ENCODE data around the gene CPED1.

Gene CPED1

GRCh38 chr7:121151774-121152221 lies 163.3 kb downstream of the CPED1 start:
- no peak for DNase-seq (ENCODE audit: low spot score)

GRCh38 chr7:121153411-121153810 lies 164.9 kb downstream of the CPED1 start:
- DNase-seq (ENCODE audit: low spot score): no peak

GRCh38 chr7:121153995-121154394 lies 165.5 kb downstream of the CPED1 start:
- DNase-seq (ENCODE audit: low spot score): no peak

DNA sequence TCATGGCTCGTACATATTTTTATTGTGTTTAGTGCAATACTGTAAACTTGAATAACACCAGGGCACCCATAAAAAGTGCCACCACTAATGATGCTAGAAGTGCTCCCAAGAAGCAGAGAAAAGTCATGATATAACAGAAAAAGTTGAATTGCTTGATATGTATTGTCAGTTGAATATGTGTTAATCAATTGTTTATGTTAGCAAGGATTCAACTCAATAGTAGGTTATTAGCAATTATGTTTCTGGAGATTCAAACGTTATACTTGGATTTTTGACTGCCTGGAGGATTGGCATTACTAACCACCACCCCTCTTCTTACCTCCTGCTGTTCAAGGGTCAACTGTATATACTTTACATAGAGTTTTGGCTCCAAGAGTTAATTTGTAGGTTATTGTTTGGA lies 168.3 kb downstream of the CPED1 start:
- DNase-seq (ENCODE audit: low spot score): no peak

GRCh38 chr7:121157341-121157751 lies 168.8 kb downstream of the CPED1 start:
- no peak for DNase-seq (ENCODE audit: low spot score)

DNA sequence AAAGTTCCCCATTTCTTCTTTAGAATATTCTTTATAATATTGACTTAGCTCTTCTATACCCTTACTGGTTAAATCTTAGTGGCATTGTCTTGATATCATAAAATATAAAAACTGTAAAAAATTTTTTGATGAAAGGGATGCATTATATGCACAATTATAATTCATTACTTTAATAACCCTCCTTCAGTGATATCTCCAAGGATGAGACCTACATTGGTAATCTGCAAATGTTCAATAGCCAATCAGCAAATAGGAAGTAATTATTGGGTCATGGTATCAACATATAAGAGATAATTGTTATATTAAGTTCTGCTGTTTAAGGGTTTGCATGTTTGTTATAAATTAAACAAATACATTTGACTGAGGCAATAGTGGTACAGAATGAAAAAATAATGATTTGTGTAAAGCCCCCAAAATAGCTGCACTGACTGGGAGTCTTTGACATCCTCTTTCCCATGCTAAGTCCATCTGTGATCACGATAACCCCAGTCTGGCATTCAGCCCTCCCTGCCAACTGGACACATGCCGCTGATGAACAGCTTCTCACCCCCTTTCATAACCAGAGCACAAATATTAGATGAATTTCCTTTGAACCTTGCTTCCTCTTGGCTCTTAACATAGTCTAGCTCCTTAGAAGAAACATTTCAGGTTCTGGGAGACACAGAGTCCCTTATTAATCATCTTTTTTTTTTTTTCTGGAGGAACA lies 169.5 kb downstream of the CPED1 start:
- no peak for DNase-seq (ENCODE audit: low spot score)

- DNase-seq (ENCODE audit: low spot score): no peak
These were observed 170.2 kb downstream of the CPED1 start for GRCh38 chr7:121158665-121159064.

GRCh38 chr7:121159553-121159952 lies 171.0 kb downstream of the CPED1 start:
- no peak for DNase-seq (ENCODE audit: low spot score)

DNA sequence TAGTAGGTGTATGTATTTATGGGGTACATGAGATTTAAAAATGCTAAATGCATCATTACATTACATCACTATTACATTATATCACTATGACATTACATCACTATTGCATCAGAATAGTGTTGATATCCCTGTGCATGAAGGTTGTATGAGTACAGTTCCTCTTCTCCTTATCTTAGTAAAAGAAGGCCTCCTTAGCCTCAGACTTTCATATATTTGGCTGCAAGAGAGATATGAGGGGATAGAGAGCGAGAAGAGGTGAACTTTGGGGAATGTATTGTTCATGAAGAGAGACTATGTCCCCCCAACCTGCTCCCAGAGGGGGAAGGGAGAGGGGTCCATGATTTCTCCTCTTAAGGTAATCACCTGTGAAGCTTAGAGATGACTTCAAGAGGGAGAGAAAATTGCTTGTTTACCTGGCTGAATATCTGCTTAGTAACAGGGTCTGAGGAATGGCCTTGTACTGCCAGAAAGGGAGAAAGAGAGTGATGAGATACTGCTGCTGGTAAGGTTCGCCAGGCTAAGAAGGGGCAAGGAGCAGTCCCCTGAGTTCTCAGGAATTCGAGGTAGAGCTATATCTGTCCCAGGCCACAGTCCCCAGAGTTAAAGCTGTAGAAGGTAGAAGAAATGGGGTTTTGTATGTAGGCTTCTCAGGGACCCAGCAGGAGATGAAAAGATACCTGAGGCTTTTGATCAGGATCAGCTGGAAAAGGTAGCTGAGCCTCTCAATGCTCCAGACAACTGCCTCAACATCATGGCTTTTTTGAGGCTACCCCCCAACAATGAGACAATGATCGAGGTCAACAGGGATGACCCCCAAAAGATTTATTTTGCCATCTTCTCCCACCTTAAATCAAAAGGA lies 171.9 kb downstream of the CPED1 start:
- no peak for DNase-seq (ENCODE audit: low spot score)

- DNase-seq (ENCODE audit: low spot score): no peak
These were observed 175.2 kb downstream of the CPED1 start for GRCh38 chr7:121163699-121164098.

DNA sequence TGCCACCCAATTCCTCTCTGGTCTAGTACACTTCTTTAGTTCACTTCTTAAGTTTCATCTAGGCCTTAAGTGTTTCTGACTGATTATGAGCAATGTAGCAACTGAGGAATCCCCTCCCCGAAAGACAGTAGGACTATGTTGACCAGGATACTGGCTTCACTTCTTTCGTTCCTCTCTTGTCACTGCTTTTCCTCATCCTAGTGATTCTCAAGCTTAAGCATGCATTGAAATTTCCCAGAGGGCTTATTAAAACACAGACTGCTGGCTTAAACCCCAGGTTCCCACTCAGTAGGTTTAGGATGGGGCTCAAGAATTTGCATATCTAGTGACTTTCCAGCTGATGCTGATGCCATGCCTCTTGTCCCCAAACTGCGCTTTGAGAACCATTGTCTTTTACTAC lies 175.7 kb downstream of the CPED1 start:
- no peak for DNase-seq (ENCODE audit: low spot score)

DNA sequence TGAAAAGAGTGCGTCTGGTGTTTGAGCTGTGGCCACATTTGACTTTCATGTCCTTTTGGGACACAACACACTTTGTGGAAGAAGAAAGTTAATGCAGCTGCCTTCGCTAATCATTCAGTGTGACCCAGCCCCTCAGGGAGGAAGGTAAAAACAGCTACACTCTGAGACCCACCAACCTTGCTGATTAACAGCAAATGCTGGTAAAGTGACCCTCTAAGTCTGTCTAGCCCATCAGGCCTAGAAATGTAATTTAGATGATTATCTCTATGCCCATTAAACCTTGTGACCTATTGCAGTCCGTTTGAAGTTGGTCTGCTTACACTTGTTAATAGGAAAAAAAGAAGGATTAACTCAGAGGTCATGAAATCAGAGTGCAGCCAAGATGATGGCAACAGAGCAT lies 178.4 kb downstream of the CPED1 start:
- DNase-seq (ENCODE audit: low spot score): no peak

GRCh38 chr7:121167971-121168370 lies 179.5 kb downstream of the CPED1 start:
- no peak for DNase-seq (ENCODE audit: low spot score)

DNA sequence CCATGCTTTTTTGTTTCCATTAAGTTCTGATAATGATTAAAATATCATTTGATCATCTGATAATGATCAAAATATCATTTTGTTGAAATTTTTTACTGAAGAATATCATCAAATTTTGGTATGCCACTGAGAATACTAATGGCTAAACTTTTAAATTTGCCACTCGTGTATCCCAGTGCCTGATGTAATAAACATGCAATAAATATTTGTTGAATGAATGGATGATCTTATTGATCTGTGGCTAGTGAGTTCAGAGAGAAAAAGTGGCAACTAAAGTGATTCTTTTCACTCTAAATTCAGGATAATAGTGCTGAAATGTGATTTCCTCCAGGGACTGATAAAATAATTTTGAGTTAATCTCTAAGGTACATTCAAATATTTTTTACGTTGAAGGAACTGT lies 181.0 kb downstream of the CPED1 start:
- DNase-seq (ENCODE audit: low spot score): no peak

GRCh38 chr7:121172484-121172883 lies 184.0 kb downstream of the CPED1 start:
- DNase-seq (ENCODE audit: low spot score): no peak

DNA sequence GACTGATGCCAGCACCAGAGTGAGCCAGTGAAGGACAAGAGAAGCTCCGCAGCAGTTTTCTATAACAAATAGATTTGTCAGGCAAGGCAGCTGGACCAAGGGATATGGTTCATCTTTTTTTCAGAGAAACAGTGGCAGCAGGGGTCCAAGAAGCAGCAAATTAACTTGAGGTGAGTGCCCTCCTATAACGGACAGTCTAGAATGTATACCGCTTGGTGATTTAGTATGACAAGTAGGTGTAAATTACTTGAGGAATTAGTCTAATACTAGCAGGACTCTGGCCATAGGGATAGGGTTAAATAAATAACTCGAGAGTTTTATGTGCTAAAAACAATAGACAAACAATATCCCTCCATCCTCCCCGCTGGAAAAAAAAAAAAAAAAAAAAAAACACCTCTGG lies 187.3 kb downstream of the CPED1 start:
- DNase-seq (ENCODE audit: low spot score): no peak

DNA sequence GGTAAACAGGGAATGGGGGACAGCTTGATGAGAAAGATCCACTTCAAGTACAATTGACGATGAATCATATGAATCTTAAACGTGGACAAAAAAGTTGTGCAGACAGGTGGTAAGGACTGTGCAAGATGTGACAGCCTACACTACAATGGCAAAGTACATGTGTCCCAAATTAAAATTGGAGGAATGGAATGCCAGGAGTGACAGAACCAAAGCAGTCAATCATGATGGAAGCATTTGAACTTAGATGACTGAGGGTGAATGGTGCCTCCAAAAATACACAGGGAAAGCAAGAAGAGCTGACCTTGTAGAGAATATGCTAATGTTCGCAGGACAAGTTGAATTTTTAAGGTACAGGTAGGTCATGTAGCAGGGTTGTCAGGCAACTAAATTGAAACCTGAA lies 189.9 kb downstream of the CPED1 start:
- DNase-seq (ENCODE audit: low spot score): no peak

- no peak for DNase-seq (ENCODE audit: low spot score)
These were observed 190.5 kb downstream of the CPED1 start for GRCh38 chr7:121178869-121179497.

DNA sequence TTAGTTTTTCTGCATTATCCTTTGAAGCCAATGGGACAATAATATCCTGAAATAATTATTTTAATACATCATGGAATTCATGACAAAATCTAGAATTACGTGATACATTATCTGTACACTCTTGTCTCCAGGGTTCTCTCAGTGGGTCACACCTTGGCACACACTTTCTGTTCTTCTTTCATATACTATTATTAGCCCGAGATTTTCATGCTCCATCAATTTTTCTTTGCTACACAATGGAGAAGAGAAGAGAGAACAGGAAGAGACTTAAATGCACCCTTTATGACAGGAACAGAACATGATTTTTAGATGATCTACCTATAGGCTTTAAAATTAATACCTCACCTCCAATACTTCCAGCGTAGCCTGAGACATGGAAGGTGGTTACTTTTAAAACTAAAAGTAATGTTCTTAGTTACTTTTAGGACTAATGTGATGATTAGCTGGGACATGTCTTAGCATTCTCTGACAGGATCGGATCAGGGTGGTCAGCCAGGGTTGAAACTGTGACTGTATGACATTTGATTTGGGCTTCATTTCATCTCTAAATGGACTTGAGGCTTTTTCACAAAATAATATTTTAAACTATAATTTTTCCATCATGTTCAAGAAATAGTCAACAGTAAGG lies 192.0 kb downstream of the CPED1 start:
- DNase-seq (ENCODE audit: low spot score): no peak

- no peak for DNase-seq (ENCODE audit: low spot score)
These were observed 192.8 kb downstream of the CPED1 start for GRCh38 chr7:121181357-121181756.

- no peak for DNase-seq (ENCODE audit: low spot score)
These were observed 193.8 kb downstream of the CPED1 start for GRCh38 chr7:121182281-121182680.

- DNase-seq (ENCODE audit: low spot score): no peak
These were observed 194.4 kb downstream of the CPED1 start for GRCh38 chr7:121182902-121183301.

All from left forelimb (tissue), 1 donor.